T-helper 22 cell (primary cell): ENCODE results near the gene NRG2.

Source experiments
- DNase-seq: peaks from one replicate; pipeline ENCODE4 v3.0.0-alpha.2; 2020; ENCODE audit warnings: low read depth

The NRG2 gene

GRCh38 chr5:139903450-139903794, 139.7 kb downstream of the NRG2 start:
- no peak for DNase-seq

- DNase-seq, result no peak
Observed at GRCh38 chr5:139901986-139902385, 141.1 kb downstream of the NRG2 start.

- no peak for DNase-seq
Observed at GRCh38 chr5:139901251-139901575, 141.9 kb downstream of the NRG2 start.

- DNase-seq, result no peak
Observed at GRCh38 chr5:139900546-139901250, 142.4 kb downstream of the NRG2 start.

- DNase-seq, result no peak
Observed at GRCh38 chr5:139898981-139899380, 144.1 kb downstream of the NRG2 start.

- no peak for DNase-seq
Observed at GRCh38 chr5:139897982-139898381, 145.1 kb downstream of the NRG2 start.

GRCh38 chr5:139897342-139897741, 145.8 kb downstream of the NRG2 start:
- DNase-seq, result no peak

GRCh38 chr5:139896718-139897117, 146.4 kb downstream of the NRG2 start:
- DNase-seq, result no peak

- no peak for DNase-seq
Observed at GRCh38 chr5:139895647-139896046, 147.5 kb downstream of the NRG2 start.

GRCh38 chr5:139895046-139895445, 148.1 kb downstream of the NRG2 start:
- no peak for DNase-seq

- DNase-seq, result no peak
Observed at GRCh38 chr5:139893873-139894272, 149.2 kb downstream of the NRG2 start.

- DNase-seq, result no peak
Observed at GRCh38 chr5:139889410-139889809, 153.7 kb downstream of the NRG2 start.

- no peak for DNase-seq
Observed at GRCh38 chr5:139888370-139888769, 154.7 kb downstream of the NRG2 start.

- DNase-seq, result no peak
Observed at GRCh38 chr5:139886213-139886612, 156.9 kb downstream of the NRG2 start.

GRCh38 chr5:139885857-139886208, 157.3 kb downstream of the NRG2 start:
- DNase-seq, result no peak

- no peak for DNase-seq
Observed at GRCh38 chr5:139885172-139885856, 157.8 kb downstream of the NRG2 start.

GRCh38 chr5:139884734-139885133, 158.4 kb downstream of the NRG2 start:
- no peak for DNase-seq

- DNase-seq, result no peak
Observed at GRCh38 chr5:139884144-139884543, 159.0 kb downstream of the NRG2 start.

GRCh38 chr5:139882961-139883539, 160.0 kb downstream of the NRG2 start:
- no peak for DNase-seq

- DNase-seq, result no peak
Observed at GRCh38 chr5:139882316-139882715, 160.8 kb downstream of the NRG2 start.

GRCh38 chr5:139881143-139881733, 161.9 kb downstream of the NRG2 start:
- DNase-seq, result no peak

- no peak for DNase-seq
Observed at GRCh38 chr5:139880416-139881142, 162.5 kb downstream of the NRG2 start.

- no peak for DNase-seq
Observed at GRCh38 chr5:139878093-139878492, 165.0 kb downstream of the NRG2 start.
